Mononuclear cell (primary cell): ENCODE results near the gene CARMIL1. TPM values are rescaled to one million over a fixed set of nuclear protein-coding genes. Genes with fewer than 3 reads are reported as not detected.

ENCODE experiments used
- H3K27me3 ChIP-seq: 2 replicates; pipeline ENCODE4 v1.6.0; 2011; ENCODE audit warnings: low read length, control low read depth; ENCODE audit not compliant: insufficient read depth
- H3K4me1 ChIP-seq: 2 replicates; pipeline ENCODE4 v1.5.1; 2011; ENCODE audit warnings: mild to moderate bottlenecking, low read length, control low read depth; ENCODE audit not compliant: insufficient read depth
- H3K4me3 ChIP-seq: 2 replicates; pipeline ENCODE4 v1.5.1; 2011; ENCODE audit warnings: mild to moderate bottlenecking, low read length, moderate library complexity
- H3K9me3 ChIP-seq: 2 replicates; pipeline ENCODE4 v1.5.1; 2011; ENCODE audit warnings: low read depth, mild to moderate bottlenecking, control low read depth, low read length
- total RNA-seq: library from RNA; depleted of rRNA; stranded (reverse); fragments of >200 nt; gene quantifications from one replicate; pipeline ENCODE4 v1.2.3, GENCODE V29; 2012

Gene CARMIL1
- total RNA-seq, 1 donor = 3.1 TPM

GRCh38 chr6:25450469-25451198 lies 171.5 kb downstream of the CARMIL1 start:
- Histone ChIP-seq H3K4me3 (no peak overlapping the region), H3K9me3 (no peaks in the 10 kb centered on the region), H3K4me1 (peaks cover 52% of the 10 kb centered on the region), H3K27me3 (no peaks in the 10 kb centered on the region)

GRCh38 chr6:25452031-25452430 lies 172.9 kb downstream of the CARMIL1 start:
- H3K4me3 ChIP-seq = peak overlapping the region; percentile 36
- no peaks in the 10 kb centered on the region for H3K9me3 ChIP-seq
- H3K4me1 ChIP-seq = peaks cover 43% of the 10 kb centered on the region
- no peaks in the 10 kb centered on the region for H3K27me3 ChIP-seq

- H3K4me1 ChIP-seq = peaks cover 31% of the 10 kb centered on the region
- H3K27me3 ChIP-seq = no peaks in the 10 kb centered on the region
- H3K4me3 ChIP-seq = no peak overlapping the region
- H3K9me3 ChIP-seq = no peaks in the 10 kb centered on the region
Measured at GRCh38 chr6:25453288-25453687, 174.1 kb downstream of the CARMIL1 start.

DNA sequence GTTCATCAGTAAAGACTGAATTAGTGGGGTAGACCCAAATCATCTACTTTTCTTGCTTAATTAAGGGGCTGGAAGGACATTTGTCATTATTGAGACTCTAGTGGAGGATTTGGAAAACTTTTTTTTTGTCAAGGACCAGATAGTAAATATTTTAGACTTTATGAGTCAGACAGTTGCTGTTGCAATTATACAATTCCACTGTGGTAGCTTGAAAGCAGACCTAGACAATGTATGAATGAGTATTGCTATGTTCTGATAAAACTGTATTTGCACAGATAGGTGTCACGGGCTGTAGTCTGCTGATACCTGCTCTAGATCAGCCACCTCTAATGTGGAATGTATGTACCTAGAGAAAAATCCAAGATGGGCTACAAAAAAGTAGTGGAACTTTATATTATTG lies 175.0 kb downstream of the CARMIL1 start:
- Histone ChIP-seq H3K4me1 (peaks cover 22% of the 10 kb centered on the region), H3K9me3 (no peaks in the 10 kb centered on the region), H3K4me3 (no peak overlapping the region), H3K27me3 (no peaks in the 10 kb centered on the region)

GRCh38 chr6:25456249-25457040 lies 177.3 kb downstream of the CARMIL1 start:
- Histone ChIP-seq H3K27me3 (no peaks in the 10 kb centered on the region), H3K9me3 (no peaks in the 10 kb centered on the region), H3K4me1 (peaks cover 9% of the 10 kb centered on the region), H3K4me3 (no peak overlapping the region)

GRCh38 chr6:25457516-25457915 lies 178.3 kb downstream of the CARMIL1 start:
- Histone ChIP-seq H3K27me3 (no peaks in the 10 kb centered on the region), H3K9me3 (no peaks in the 10 kb centered on the region), H3K4me3 (no peak overlapping the region), H3K4me1 (peaks cover 3% of the 10 kb centered on the region)

DNA sequence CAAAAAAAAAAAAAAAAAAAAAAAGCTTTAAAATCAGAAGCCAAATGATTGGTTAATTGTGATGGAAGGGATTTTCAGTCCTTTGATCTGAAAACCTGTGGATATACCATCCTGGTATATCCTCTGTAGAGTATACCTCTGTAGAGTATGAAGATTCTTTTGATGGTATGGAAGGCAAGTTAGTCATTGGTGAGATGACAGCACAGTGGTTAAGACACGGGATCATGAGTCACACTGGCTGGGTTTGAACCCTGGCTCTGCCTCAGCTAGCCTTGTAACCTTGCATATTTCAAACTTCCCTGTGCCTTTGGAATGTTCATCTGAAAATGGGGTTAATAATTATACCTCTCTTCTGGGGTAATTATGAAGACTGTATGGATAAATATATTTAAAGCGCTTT lies 179.3 kb downstream of the CARMIL1 start:
- peaks cover 5% of the 10 kb centered on the region for H3K4me1 ChIP-seq
- no peaks in the 10 kb centered on the region for H3K27me3 ChIP-seq
- H3K9me3 ChIP-seq = no peaks in the 10 kb centered on the region
- H3K4me3 ChIP-seq = no peak overlapping the region

DNA sequence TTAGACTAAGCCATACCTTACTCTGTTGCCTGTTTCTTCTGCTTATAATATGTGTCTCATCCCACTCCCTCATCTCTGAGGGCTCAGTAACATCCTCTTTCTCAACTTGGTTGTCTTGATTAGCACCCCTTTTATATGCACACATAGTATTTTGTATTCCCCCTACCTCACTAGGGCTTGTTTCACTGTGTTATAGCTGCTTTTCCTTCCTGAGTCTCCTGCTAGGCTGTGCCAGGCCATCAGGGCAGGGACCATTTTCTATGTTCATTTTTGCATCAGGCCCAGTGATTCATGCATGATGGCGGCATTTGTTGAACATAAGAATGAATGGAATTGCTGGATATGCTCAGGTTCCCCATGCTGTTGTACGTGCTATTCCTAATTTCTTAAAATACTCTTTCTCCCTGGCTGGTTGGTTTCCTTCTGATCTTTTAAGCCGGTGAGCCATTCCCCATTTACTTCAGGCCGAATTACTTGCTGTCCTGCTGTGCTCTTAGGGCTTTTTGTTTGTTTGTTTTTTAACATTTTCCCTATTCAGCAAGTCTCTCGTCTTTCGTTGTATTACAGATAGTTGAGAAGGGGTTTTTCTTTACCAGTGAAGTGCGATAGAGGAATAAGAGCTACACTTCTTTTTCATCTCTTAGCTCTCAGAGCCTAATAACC lies 183.2 kb downstream of the CARMIL1 start:
- peaks cover 4% of the 10 kb centered on the region for H3K4me1 ChIP-seq
- no peaks in the 10 kb centered on the region for H3K9me3 ChIP-seq
- no peaks in the 10 kb centered on the region for H3K27me3 ChIP-seq
- H3K4me3 ChIP-seq = no peak overlapping the region

GRCh38 chr6:25463441-25463840 lies 184.3 kb downstream of the CARMIL1 start:
- no peak overlapping the region for H3K4me3 ChIP-seq
- peaks cover 4% of the 10 kb centered on the region for H3K4me1 ChIP-seq
- H3K27me3 ChIP-seq = no peaks in the 10 kb centered on the region

GRCh38 chr6:25464225-25464624 lies 185.1 kb downstream of the CARMIL1 start:
- peaks cover 4% of the 10 kb centered on the region for H3K4me1 ChIP-seq
- H3K9me3 ChIP-seq = no peaks in the 10 kb centered on the region
- H3K27me3 ChIP-seq = no peaks in the 10 kb centered on the region

More at GRCh38 chr6:25463441-25463840, 184.3 kb downstream of the CARMIL1 start:
- H3K9me3 ChIP-seq = no peaks in the 10 kb centered on the region

DNA sequence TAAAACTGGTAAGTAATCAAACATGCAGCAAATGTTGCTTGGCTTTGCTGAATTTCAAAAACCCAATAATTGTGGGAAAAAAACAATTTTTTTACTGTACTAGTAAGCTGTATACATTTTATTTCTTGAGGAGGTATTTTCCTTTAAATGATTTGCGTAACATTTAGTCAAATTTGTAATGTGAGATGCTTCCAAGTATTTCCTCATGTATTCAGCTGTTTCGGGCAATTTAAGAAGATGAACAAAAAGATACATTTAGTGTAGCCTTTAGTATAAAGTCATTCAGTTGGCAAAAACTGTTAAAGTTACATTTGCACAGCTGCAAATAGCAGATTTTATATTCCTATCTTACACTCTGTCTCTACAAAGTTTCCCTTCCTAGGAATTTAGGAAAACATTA lies 186.8 kb downstream of the CARMIL1 start:
- Histone ChIP-seq H3K9me3 (no peaks in the 10 kb centered on the region), H3K4me1 (peaks cover 4% of the 10 kb centered on the region), H3K4me3 (no peak overlapping the region), H3K27me3 (no peaks in the 10 kb centered on the region)

More at GRCh38 chr6:25464225-25464624, 185.1 kb downstream of the CARMIL1 start:
- H3K4me3 ChIP-seq = no peak overlapping the region

GRCh38 chr6:25468881-25469280 lies 189.7 kb downstream of the CARMIL1 start:
- Histone ChIP-seq H3K9me3 (no peaks in the 10 kb centered on the region), H3K4me3 (no peak overlapping the region), H3K27me3 (no peaks in the 10 kb centered on the region), H3K4me1 (no peaks in the 10 kb centered on the region)

DNA sequence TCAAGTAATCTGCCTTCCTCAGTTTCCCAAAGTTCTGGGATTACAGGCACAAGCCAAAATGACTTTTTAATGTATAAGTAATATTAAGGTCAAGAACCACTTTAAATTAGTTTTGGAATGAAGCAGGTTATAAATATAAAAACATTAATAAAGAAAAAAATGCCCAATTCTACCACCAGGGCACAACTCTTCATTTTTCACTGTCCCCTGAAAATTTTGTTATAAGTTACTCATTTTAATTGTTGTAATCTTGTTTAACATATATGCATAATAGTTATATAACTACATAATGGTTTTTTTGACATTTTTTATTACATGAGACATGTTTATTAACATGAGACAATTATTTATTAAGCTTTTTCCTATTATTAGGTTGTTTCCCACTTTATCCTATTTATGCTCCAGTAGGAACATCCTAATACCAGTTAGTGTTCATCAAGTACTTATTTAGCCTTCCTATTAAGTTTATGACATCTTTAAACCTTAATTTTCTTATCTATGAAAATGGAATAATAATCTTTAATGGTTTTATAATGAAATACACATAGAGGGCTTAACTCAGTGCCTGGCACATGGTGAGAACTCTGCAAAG lies 190.7 kb downstream of the CARMIL1 start:
- H3K4me1 ChIP-seq = no peaks in the 10 kb centered on the region
- H3K4me3 ChIP-seq = no peak overlapping the region
- no peaks in the 10 kb centered on the region for H3K27me3 ChIP-seq
- no peaks in the 10 kb centered on the region for H3K9me3 ChIP-seq

- Histone ChIP-seq H3K4me3 (no peak overlapping the region), H3K9me3 (no peaks in the 10 kb centered on the region), H3K4me1 (peaks cover 4% of the 10 kb centered on the region), H3K27me3 (no peaks in the 10 kb centered on the region)
Measured at GRCh38 chr6:25472306-25472705, 193.1 kb downstream of the CARMIL1 start.

- Histone ChIP-seq H3K9me3 (no peaks in the 10 kb centered on the region), H3K4me3 (no peak overlapping the region), H3K4me1 (peaks cover 4% of the 10 kb centered on the region), H3K27me3 (no peaks in the 10 kb centered on the region)
Measured at GRCh38 chr6:25472906-25473305, 193.7 kb downstream of the CARMIL1 start.
